K562 (cell line): ENCODE data around the gene COMTD1. TPM values are rescaled to one million over a fixed set of nuclear protein-coding genes. Genes with fewer than 3 reads are reported as not detected.

Experiments used
- E2F3 ChIP-seq: fragments of 250-450 bp; sonication (Bioruptor Pico); IDR thresholded peaks from 2 replicates; pipeline ENCODE4 v1.4.0; 2020; ENCODE audit warnings: mild to moderate bottlenecking
- HMG20B ChIP-seq: fragments of 250-450 bp; sonication (Bioruptor Pico); IDR thresholded peaks from 2 replicates; pipeline ENCODE4 v1.5.0; 2021; ENCODE audit warnings: mild to moderate bottlenecking
- JUND ChIP-seq, 2 experiments: IDR thresholded peaks; 2 replicates in 1 of 2; 3 replicates in 1 of 2; pipeline ENCODE4 v1.6.1; 2011; ENCODE audit warnings: borderline replicate concordance in 2 of 2, low read depth in 2 of 2, low read length in 2 of 2, improper control_type of control experiment in 1 of 2, missing biosample characterization in 1 of 2, missing genetic modification characterization in 1 of 2, missing genetic modification reagents in 1 of 2
- POLR2AphosphoS2 ChIP-seq: IDR thresholded peaks from 2 replicates; pipeline ENCODE4 v1.6.1; 2012; ENCODE audit warnings: low read length, improper control_type of control experiment
- TBP ChIP-seq: optimal IDR thresholded peaks from 2 replicates; pipeline ENCODE3; 2011; ENCODE audit warnings: low read depth, low read length, improper control_type of control experiment
- YY1 ChIP-seq, 3 experiments: IDR thresholded peaks; 2 replicates each; pipeline ENCODE4 v1.6.1; 2011; ENCODE audit warnings: low read length in 2 of 3, mild to moderate bottlenecking in 2 of 3, moderate library complexity in 2 of 3, borderline replicate concordance in 1 of 3, control low read depth in 1 of 3, low read depth in 1 of 3; ENCODE audit not compliant: insufficient read depth in 3 of 3, insufficient replicate concordance in 2 of 3, control insufficient read depth in 1 of 3, insufficient read length in 1 of 3; ENCODE audit errors: extremely low read depth in 1 of 3
- ZBTB33 ChIP-seq: sonication (generic); formaldehyde crosslinking; IDR thresholded peaks from 2 replicates; pipeline ENCODE4 v1.8.1; 2023; ENCODE audit warnings: mild to moderate bottlenecking, missing genetic modification reagents
- ZNF280A ChIP-seq: fragments of 450-650 bp; IDR thresholded peaks from 2 replicates; pipeline ENCODE4 v1.6.1; 2018; ENCODE audit warnings: mild to moderate bottlenecking, low read depth; ENCODE audit not compliant: partially characterized antibody
- ZNF316 ChIP-seq: fragments of 450-650 bp; IDR thresholded peaks from 2 replicates; pipeline ENCODE4 v1.6.1; 2016
- ZNF444 ChIP-seq: fragments of 250-450 bp; sonication (Bioruptor Pico); IDR thresholded peaks from 2 replicates; pipeline ENCODE4 v1.4.0; 2020; ENCODE audit warnings: mild to moderate bottlenecking, moderate library complexity
- ZNF589 ChIP-seq: fragments of 200-800 bp; sonication (Bioruptor generic); IDR thresholded peaks from 2 replicates; pipeline ENCODE4 v1.6.1; 2016; ENCODE audit warnings: low read depth, missing genetic modification characterization, missing compliant biosample characterization
- ZZZ3 ChIP-seq: fragments of 450-650 bp; IDR thresholded peaks from 2 replicates; pipeline ENCODE4 v1.6.1; 2016; ENCODE audit warnings: antibody characterized with exemption, mild to moderate bottlenecking, moderate library complexity
- polyA plus RNA-seq, 8 experiments: library from polyadenylated mRNA; depleted of rRNA in 4 of 8; stranded (reverse) in 5 of 8; unstranded in 3 of 8; fragments of >200 nt; fragmentation: Nextera tagmentation in 2 of 8; fragmentation: Illumina TruSeq in 1 of 8; extraction: Ambion mirVana in 2 of 8; extraction: Trizol in 1 of 8; gene quantifications; 2 replicates each; pipeline versions ENCODE4 v1.2.1 to v1.2.3, GENCODE V29; 2011 to 2014; ENCODE audit warnings: inconsistent platforms in 1 of 8, missing spikeins in 1 of 8
- total RNA-seq, 7 experiments: library from RNA; depleted of rRNA in 6 of 7; stranded (reverse); fragments of >200 nt in 6 of 7; fragmentation: Illumina TruSeq in 2 of 7; extraction: Trizol in 2 of 7; gene quantifications; 2 replicates each; pipeline versions ENCODE4 v1.2.1 to v1.2.3, GENCODE V29; 2011 to 2021; ENCODE audit warnings: low replicate concordance in 1 of 7
- TF ChIP-seq, protein P1 (sequence below), 2 experiments: fragments of 450-650 bp in 1 of 2; sonication (generic) in 1 of 2; formaldehyde crosslinking in 1 of 2; IDR thresholded peaks in 1 of 2; conservative IDR thresholded peaks in 1 of 2; 2 replicates each; pipeline versions ENCODE4 v1.6.1 to v1.8.1; 2016 to 2023; ENCODE audit warnings: mild to moderate bottlenecking in 2 of 2, moderate library complexity in 2 of 2, inconsistent platforms in 1 of 2, missing genetic modification reagents in 1 of 2

COMTD1 gene
- total and polyA plus RNA-seq, 9 of the 15 experiments (the other 6 are each of a cell fraction or from before 2014, with no cell fraction given), result 0.41 to 112 (median 13.7) TPM

- TF ChIP-seq ZNF280A, result no peak
- TF ChIP-seq ZNF316, result no peak
- TF ChIP-seq ZNF589 (CRISPR knock-in tag), result no peak
- TF ChIP-seq HMG20B (CRISPR knock-in tag), result no peak
- no peak for TF ChIP-seq POLR2AphosphoS2
- peak; percentile 75 for TF ChIP-seq TBP
- no peak for TF ChIP-seq JUND (IDR thresholded peaks at IDR 0.05; ENCODE audit: borderline replicate concordance, low read depth, low read length)
- TF ChIP-seq JUND (tag; IDR thresholded peaks at IDR 0.05; ENCODE audit: borderline replicate concordance, low read depth, low read length), result 0 out of 3 replicates have a peak, but pooled peaks have one; percentile 29
- TF ChIP-seq, protein P1, sequence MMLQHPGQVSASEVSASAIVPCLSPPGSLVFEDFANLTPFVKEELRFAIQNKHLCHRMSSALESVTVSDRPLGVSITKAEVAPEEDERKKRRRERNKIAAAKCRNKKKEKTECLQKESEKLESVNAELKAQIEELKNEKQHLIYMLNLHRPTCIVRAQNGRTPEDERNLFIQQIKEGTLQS (IDR thresholded peaks at IDR 0.05), result peak; percentile 39
- TF ChIP-seq, protein P1 (CRISPR knock-in tag; conservative IDR thresholded peaks at IDR 0.05), result no peak
- TF ChIP-seq ZNF444 (CRISPR knock-in tag), result no peak
- TF ChIP-seq ZBTB33, result no peak
- peak in 1 of 3 experiments; percentile 57 for TF ChIP-seq YY1 (IDR thresholded peaks at IDR 0.05; ENCODE audit: borderline replicate concordance in 1 of 3, control insufficient read depth in 1 of 3, extremely low read depth in 1 of 3, insufficient read depth in 3 of 3, insufficient read length in 1 of 3, insufficient replicate concordance in 2 of 3, low read depth in 1 of 3, low read length in 2 of 3)
- no peak for TF ChIP-seq E2F3 (CRISPR knock-in tag)
- TF ChIP-seq ZZZ3, result no peak
- TF ChIP-seq, all 486 proteins: peak for 11
Observed at GRCh38 chr10:75189266-75190096, 46.3 kb downstream of the COMTD1 start (continued).
